GM13976 (cell line): ENCODE measurements around the gene ANKS6.
A peak's percentile ranks its signal among the peaks of the same experiment; 100 is the strongest.

Experiments
- DNase-seq: peaks from one replicate; pipeline ENCODE4 v3.0.0; 2012; ENCODE audit warnings: low spot score
- in situ Hi-C: fragments of 300-500 bp; cut with MboI; formaldehyde crosslinking; loops from one replicate; pipeline ENCODE4 v1.12.0; 2022; ENCODE audit warnings: low sequenced_read_pairs, mixed read lengths, inconsistent platforms; ENCODE audit not compliant: unreplicated experiment
- TF ChIP-seq, protein P1 (sequence below): IDR thresholded peaks from 2 replicates; pipeline ENCODE4 v1.5.1; 2012; ENCODE audit warnings: borderline replicate concordance, mild to moderate bottlenecking; ENCODE audit not compliant: insufficient read depth; ENCODE audit errors: extremely low read depth, missing control alignments, control extremely low read depth

Gene ANKS6

DNA sequence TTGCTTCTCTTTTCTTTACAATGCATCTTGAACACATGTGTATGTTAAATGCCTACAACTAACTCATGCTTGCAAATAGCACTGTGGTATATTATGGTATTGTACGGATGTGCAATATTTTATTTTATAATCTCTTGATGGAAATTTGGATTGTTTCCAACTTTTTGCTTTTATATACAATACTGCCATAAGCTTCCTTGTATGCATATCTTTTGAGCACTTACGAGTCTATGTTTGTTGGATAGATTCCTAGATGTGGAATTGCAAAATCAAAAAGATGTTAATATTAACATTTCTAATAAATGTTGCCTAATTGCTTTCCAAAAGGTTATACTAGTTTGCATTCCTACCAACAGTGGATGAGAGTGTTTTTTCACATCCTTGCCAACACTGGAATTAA is 7.7 kb upstream of the ANKS6 start:
- TF ChIP-seq, protein P1, sequence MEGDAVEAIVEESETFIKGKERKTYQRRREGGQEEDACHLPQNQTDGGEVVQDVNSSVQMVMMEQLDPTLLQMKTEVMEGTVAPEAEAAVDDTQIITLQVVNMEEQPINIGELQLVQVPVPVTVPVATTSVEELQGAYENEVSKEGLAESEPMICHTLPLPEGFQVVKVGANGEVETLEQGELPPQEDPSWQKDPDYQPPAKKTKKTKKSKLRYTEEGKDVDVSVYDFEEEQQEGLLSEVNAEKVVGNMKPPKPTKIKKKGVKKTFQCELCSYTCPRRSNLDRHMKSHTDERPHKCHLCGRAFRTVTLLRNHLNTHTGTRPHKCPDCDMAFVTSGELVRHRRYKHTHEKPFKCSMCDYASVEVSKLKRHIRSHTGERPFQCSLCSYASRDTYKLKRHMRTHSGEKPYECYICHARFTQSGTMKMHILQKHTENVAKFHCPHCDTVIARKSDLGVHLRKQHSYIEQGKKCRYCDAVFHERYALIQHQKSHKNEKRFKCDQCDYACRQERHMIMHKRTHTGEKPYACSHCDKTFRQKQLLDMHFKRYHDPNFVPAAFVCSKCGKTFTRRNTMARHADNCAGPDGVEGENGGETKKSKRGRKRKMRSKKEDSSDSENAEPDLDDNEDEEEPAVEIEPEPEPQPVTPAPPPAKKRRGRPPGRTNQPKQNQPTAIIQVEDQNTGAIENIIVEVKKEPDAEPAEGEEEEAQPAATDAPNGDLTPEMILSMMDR, result no peak
- in situ Hi-C loops, result no loop called here
- DNase-seq, result no peak

DNA sequence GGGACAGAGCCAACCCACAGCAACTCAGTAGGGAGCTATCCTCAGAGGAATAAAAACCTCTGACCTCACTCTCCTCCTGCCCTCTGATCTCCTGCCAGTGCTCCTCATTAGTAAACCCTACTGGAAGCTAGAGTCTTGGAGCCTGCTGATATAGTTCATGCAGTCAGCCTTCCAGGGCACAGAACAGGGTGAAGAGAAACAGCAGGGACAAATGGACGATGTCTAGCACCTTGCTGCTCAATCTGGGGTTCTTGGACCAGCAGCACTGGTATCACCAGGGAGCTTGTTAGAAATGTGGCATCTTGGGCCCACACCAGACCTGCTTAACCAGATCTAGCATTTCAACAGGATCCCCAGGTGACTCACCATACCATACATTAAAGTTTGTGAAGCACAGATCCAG is 5.6 kb upstream of the ANKS6 start:
- in situ Hi-C loops, result no loop called here
- TF ChIP-seq, protein P1, result no peak
- no peak for DNase-seq

DNA sequence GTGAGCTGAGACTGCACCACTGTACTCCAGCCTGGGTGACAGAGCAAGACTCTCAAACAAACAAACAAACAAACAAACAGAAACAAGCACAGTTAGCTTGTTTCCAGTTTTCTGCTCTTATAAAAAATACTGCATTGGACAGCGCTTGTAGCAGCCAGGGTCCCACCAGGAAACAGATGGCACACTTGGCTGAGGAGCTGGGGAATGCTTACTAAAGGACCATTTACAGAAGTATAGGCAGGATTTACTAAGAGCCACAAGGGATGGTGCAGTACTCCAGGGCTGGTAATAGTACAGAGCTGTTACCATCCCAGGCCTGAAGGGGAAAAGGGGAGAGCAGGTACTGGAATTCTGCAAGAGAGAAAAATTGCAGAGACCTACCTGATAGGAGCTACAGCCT is 5.2 kb upstream of the ANKS6 start:
- DNase-seq, result no peak
- TF ChIP-seq, protein P1, result no peak
- in situ Hi-C loops, result no loop called here

DNA sequence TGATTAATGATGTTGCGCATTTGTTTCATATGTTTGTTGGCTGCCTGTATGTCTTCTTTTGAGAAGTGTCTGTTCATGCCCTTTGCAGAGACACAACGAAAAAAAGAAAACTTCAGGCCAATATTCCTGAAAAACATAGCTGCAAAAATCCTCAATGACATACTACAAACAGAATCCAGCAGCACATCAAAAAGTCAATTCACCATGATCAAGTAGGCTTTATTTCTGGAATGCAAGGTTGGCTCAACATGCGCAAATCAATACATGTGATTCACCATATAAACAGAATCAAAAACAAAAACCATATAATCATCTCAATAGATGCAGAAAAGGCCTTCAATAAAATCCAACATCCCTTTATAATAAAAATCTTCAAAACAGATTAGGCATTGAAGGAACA is 1.9 kb upstream of the ANKS6 start:
- no peak for DNase-seq
- in situ Hi-C loops, result no loop called here
- TF ChIP-seq, protein P1, result no peak

DNA sequence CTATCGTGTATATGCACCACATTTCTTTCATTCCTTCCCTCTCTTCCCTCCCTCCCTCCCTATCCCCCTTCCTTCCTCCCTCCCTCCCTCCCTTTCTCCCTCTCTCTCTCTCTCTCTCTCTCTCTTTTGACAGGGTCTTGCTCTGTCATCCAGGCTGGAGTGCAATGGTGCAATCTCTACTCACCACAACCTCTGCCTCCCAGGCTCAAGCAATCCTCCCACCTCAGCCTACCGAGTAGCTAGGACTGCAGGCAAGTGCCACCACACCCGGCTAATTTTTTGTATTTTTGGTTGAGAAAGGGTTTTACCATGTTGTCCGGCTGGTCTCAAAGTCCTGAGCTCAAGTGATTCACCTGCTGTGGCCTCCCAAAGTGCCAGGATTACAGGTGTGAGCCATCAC is 1.1 kb upstream of the ANKS6 start:
- in situ Hi-C loops, result no loop called here
- TF ChIP-seq, protein P1, result no peak
- DNase-seq, result no peak

DNA sequence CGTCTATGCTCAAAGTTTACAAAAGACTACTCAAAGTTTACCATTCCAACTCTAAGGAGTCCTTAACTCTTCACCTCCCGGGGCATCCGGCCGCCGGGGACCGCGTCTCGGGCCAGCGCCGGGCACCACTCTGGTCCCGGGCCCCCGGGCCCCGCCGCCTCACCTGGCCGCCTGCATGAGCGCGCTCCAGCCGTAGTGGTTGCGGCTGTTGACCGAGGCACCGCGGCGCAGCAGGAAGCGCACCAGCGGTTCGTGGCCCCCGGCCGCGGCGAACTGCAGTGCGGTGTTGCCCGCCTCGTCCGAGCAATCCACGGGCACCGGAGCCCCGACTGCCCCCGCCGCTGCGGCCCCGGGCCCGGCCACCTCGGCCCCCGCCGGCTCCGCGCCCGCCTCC is 388 bp downstream of the ANKS6 start:
- peak; percentile 62 for DNase-seq
- TF ChIP-seq, protein P1, result no peak
- in situ Hi-C loops, result no loop called here
